Activated T-helper 2 cell treated with anti-CD3 and anti-CD28 coated beads, Interferon-gamma antibody, Interleukin-2, Interleukin-4, amounts not matched to agents 10 μg/mL and 5 μg/mL and 100 μg/mL, durations not matched to agents 14 hours and 24 hours and 36 hours (primary cell): ENCODE measurements around the gene AKAP13. TPM values are rescaled to one million over a fixed set of nuclear protein-coding genes. Genes with fewer than 3 reads are reported as not detected.
"Not testable (repeated sequence)": the region's sequence is repeated elsewhere in the genome, so short reads cannot be mapped to it uniquely, and the experiment has no call there.

Experiments
- DNase-seq: peaks from one replicate; pipeline ENCODE4 v3.0.0; 2021; ENCODE audit warnings: low spot score
- H3K27ac Mint-ChIP-seq: one replicate; pipeline ENCODE4 v1.8.0; 2021; ENCODE audit warnings: mixed read lengths
- H3K27me3 Mint-ChIP-seq: one replicate; pipeline ENCODE4 v1.8.0; 2021; ENCODE audit warnings: low read depth, mixed read lengths
- H3K36me3 Mint-ChIP-seq: one replicate; pipeline ENCODE4 v1.8.0; 2021; ENCODE audit warnings: low read depth, mixed read lengths
- H3K4me1 Mint-ChIP-seq: one replicate; pipeline ENCODE4 v1.8.0; 2021; ENCODE audit warnings: low read depth, mixed read lengths
- H3K4me3 Mint-ChIP-seq: one replicate; pipeline ENCODE4 v1.8.0; 2021; ENCODE audit warnings: low read depth, mild to moderate bottlenecking, moderate library complexity, mixed read lengths
- H3K9me3 Mint-ChIP-seq: one replicate; pipeline ENCODE4 v1.8.0; 2021; ENCODE audit warnings: mixed read lengths
- intact Hi-C: fragments of 100-400 bp; cut with micrococcal nuclease; formaldehyde crosslinking; loops from one replicate; pipeline ENCODE4 v1.15.1; 2023
- total RNA-seq: library from RNA; stranded (reverse); gene quantifications from 2 replicates; pipeline ENCODE4 v1.2.3, GENCODE V29; 2022

Gene AKAP13
- total RNA-seq, 1 donor from 2014 or later: 92.1 TPM

DNA sequence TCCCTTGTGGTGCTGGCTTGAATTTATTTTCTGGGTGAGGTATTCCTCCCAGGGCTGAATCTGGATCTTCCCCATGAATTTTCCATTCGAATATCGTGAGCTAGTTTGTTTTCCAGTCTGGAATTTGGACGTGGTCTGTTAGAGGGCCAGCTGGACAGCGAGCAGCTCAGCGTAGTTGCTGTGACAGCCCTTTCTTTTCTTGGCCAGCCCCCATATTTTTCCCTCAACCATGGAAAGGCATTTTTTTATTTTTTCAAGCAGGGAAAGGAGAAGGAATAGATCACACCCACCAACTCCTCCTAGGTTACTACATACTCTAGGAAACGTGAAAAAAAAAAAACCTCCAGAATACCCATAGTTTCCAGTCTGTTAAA, 262.3 kb downstream of the AKAP13 start:
- DNase-seq: no peak
- intact Hi-C loops: loop anchor here (10.0 kb wide), 1 partner anchor 308 kb away; no protein-coding TSS in a partner anchor
- no peak overlapping the region for H3K4me3 Mint-ChIP-seq
- H3K9me3 Mint-ChIP-seq: peaks cover 4% of the 10 kb centered on the region
- H3K27me3 Mint-ChIP-seq: no peaks in the 10 kb centered on the region
- H3K36me3 Mint-ChIP-seq: peaks cover 63% of the 10 kb centered on the region
- peaks cover 38% of the 10 kb centered on the region for H3K4me1 Mint-ChIP-seq
- no peak overlapping the region for H3K27ac Mint-ChIP-seq

DNA sequence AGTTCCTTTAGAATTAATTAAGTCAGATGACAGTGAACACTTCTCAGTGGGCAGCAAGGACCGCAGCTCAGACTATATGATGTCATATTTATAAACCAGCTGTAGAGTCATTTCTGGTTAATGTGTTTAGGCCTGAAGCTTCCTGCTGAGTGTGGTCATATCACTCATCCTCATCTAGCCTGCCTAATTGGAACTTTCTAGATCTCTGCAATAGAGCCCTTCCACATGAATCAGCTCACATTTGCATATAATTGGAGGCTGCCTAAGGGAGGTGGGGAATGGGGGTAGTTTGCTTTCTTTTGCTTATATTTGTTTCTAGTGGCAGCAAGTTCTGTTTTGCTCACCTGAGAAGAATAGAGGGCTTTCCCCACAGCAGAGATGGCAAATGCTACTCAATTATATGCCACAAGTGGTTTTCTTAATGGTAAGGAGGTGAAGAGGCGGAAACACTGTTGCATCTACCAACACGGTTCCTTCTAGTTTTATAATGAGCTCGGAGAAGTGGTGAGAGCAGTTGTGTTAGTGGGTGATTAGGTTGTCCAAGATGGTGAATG, 266.2 kb downstream of the AKAP13 start:
- Mint-ChIP-seq H3K4me3 (peak overlapping the region; percentile 9), H3K27me3 (no peaks in the 10 kb centered on the region), H3K9me3 (peaks cover 4% of the 10 kb centered on the region), H3K4me1 (peaks cover 42% of the 10 kb centered on the region), H3K36me3 (peaks cover 56% of the 10 kb centered on the region), H3K27ac (peak overlapping the region; percentile 89)
- peak; percentile 20 for DNase-seq
- intact Hi-C loops: loop anchor here (1.0 to 10.0 kb wide), 8 partner anchors 20 to 312 kb away; no protein-coding TSS in a partner anchor

DNA sequence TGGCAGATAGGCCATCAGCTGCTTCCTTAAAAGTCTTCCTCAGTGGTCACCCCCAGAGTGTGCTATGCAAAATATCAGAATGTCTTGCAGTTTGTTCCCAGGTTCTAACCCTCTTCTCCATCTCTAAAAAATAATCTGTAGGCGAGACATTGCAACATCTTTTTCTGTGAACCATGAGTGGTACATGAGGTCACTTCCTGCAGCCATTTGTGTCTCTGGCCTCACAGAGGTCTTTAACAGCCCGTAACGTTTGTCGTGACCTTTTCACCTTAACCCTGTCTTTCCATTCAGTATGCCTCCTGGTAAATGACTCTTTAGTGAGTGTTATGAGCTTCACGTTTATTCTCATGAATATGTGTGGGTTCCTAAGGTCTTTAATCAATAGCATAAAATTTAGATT, 269.0 kb downstream of the AKAP13 start:
- Mint-ChIP-seq H3K4me3 (peak overlapping the region; percentile 6), H3K27ac (peak overlapping the region; percentile 97), H3K27me3 (no peaks in the 10 kb centered on the region), H3K36me3 (peaks cover 58% of the 10 kb centered on the region), H3K4me1 (peaks cover 46% of the 10 kb centered on the region), H3K9me3 (peaks cover 4% of the 10 kb centered on the region)
- no peak for DNase-seq
- intact Hi-C loops: loop anchor here (10.0 kb wide), 1 partner anchor 315 kb away; no protein-coding TSS in a partner anchor

DNA sequence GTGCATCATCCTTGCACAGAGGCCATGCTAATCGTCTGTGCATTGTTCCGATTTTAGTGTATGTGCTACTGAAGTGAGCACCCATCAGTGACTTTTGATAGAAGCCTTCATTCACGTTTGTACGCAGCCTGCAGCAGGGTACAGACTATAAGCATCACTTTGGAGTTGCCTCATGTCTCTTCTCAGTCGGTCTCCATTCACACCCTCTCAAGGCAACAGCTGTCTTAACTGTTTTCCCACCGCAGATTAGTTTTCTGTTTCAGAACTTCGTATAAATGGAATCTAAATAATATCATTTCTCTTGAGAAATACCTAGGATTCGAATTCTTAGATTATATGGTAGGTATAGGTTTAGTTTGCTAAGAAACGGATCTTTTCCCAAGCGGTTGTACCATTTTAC, 271.1 kb downstream of the AKAP13 start:
- DNase-seq: no peak
- peaks cover 56% of the 10 kb centered on the region for H3K36me3 Mint-ChIP-seq
- H3K9me3 Mint-ChIP-seq: peaks cover 4% of the 10 kb centered on the region
- intact Hi-C loops: no loop called here
- peaks cover 34% of the 10 kb centered on the region for H3K4me1 Mint-ChIP-seq
- H3K4me3 Mint-ChIP-seq: no peak overlapping the region
- H3K27ac Mint-ChIP-seq: no peak overlapping the region
- H3K27me3 Mint-ChIP-seq: no peaks in the 10 kb centered on the region

DNA sequence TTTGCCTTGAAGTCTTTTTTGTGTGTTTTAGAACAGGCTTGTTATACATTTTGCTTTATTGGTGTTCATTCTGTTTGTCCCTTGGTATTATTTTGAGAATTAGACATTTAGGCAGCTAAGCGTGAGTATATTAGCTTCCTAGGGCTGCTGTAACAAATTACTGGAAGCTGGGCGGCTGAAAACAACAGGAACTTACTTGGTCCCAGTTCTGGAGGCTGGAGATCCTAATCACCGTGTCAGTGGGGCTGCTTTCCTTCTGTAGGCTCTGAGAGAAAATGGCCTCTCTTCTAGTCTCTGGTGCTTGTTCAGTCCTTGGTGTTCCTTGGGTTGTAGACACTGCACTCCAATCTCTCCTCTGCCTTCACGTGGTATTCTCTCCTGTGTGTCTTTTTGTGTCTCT, 272.1 kb downstream of the AKAP13 start:
- Mint-ChIP-seq H3K27ac (peak overlapping the region; percentile 8), H3K9me3 (no peaks in the 10 kb centered on the region), H3K4me1 (peaks cover 28% of the 10 kb centered on the region), H3K4me3 (no peak overlapping the region), H3K27me3 (no peaks in the 10 kb centered on the region), H3K36me3 (peaks cover 53% of the 10 kb centered on the region)
- no peak for DNase-seq
- intact Hi-C loops: no loop called here

DNA sequence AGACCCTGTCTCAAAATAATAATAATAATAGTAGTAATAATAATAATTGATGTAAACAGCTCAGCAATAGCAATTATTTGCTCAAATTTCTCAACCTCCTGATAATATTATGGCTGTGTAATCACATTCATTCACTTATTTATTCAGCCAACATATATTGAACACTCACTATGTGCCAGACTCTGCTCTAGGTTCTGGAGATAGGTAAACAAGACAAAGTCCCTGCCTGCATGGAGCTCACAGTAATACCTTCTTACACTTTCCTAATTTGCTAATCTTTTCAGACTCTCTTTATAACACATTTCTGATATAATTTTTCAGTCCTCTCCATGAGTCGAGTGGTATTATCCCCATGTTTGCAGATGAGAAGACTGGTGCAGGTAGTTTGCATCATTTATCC, 276.7 kb downstream of the AKAP13 start:
- Mint-ChIP-seq H3K9me3 (no peaks in the 10 kb centered on the region), H3K27me3 (no peaks in the 10 kb centered on the region), H3K4me1 (peaks cover 5% of the 10 kb centered on the region), H3K4me3 (no peak overlapping the region), H3K36me3 (peaks cover 62% of the 10 kb centered on the region), H3K27ac (no peak overlapping the region)
- intact Hi-C loops: no loop called here
- DNase-seq: no peak

DNA sequence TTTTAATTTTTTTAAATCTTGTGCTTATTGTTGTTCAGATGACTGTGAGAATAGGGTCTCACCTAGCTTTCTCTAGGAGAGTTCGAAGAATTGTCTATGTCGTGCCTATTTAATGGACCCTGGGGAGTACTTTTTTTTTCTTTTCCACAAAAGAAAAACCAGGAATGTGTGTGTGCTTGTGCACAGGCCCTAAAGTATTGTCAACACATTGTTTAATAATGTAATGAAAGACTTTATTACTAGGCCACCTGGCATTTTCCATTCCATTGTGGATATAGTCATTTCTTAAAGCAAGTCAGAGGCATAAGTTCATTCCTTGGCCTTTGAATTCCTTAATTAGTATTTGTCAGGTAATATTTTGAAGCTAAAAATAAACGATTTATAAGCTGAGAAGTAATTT, 278.4 kb downstream of the AKAP13 start:
- H3K27me3 Mint-ChIP-seq: no peaks in the 10 kb centered on the region
- no peak overlapping the region for H3K4me3 Mint-ChIP-seq
- H3K9me3 Mint-ChIP-seq: no peaks in the 10 kb centered on the region
- DNase-seq: no peak
- no peak overlapping the region for H3K27ac Mint-ChIP-seq
- intact Hi-C loops: no loop called here
- H3K36me3 Mint-ChIP-seq: peaks cover 66% of the 10 kb centered on the region
- H3K4me1 Mint-ChIP-seq: peaks cover 6% of the 10 kb centered on the region

DNA sequence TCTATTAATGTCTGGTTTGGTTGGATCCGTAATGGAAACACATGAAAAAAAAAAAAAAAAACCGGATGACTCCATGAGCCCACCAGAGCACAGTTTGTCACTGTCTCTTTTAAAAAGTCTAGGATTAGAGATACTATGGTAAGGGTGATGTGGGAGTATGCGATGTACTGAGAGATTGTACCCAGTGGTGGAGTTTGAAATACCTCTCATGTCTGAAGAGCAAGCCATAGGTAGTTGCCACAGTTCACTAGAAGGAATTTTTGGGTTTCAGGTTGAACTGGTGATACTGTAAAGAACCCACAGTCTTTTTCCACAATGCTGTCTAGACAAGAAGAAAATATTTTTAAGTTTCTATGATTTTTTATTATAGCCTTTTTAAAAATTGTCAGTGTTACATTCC, 281.5 kb downstream of the AKAP13 start:
- H3K4me3 Mint-ChIP-seq: no peak overlapping the region
- intact Hi-C loops: no loop called here

DNA sequence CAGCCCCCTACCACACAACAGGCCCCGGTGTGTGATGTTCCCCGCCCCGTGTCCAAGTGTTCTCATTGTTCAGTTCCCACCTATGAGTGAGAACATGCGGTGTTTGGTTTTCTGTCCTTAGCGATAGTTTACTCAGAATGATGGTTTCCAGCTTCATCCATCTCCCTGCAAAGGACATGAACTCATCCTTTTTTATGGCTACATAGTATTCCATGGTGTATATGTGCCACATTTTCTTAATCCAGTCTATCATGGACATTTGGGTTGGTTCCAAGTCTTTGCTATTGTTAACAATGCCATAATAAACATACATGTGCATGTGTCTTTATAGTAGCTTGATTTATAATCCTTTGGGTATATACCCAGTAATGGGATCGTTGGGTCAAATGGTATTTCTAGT, 285.3 kb downstream of the AKAP13 start:
- not testable (repeated sequence) for H3K27ac Mint-ChIP-seq, H3K9me3 Mint-ChIP-seq, H3K4me3 Mint-ChIP-seq, H3K27me3 Mint-ChIP-seq, DNase-seq
- peaks cover 22% of the 10 kb centered on the region for H3K4me1 Mint-ChIP-seq
- intact Hi-C loops: loop anchor here (5.0 kb wide), 1 partner anchor 163 kb away; no protein-coding TSS in a partner anchor
- peaks cover 80% of the 10 kb centered on the region for H3K36me3 Mint-ChIP-seq

More for the DNA sequence above, 281.5 kb downstream of the AKAP13 start:
- Mint-ChIP-seq H3K9me3 (no peaks in the 10 kb centered on the region), H3K36me3 (peaks cover 76% of the 10 kb centered on the region), H3K4me1 (peaks cover 8% of the 10 kb centered on the region), H3K27me3 (no peaks in the 10 kb centered on the region), H3K27ac (no peak overlapping the region)
- DNase-seq: no peak

DNA sequence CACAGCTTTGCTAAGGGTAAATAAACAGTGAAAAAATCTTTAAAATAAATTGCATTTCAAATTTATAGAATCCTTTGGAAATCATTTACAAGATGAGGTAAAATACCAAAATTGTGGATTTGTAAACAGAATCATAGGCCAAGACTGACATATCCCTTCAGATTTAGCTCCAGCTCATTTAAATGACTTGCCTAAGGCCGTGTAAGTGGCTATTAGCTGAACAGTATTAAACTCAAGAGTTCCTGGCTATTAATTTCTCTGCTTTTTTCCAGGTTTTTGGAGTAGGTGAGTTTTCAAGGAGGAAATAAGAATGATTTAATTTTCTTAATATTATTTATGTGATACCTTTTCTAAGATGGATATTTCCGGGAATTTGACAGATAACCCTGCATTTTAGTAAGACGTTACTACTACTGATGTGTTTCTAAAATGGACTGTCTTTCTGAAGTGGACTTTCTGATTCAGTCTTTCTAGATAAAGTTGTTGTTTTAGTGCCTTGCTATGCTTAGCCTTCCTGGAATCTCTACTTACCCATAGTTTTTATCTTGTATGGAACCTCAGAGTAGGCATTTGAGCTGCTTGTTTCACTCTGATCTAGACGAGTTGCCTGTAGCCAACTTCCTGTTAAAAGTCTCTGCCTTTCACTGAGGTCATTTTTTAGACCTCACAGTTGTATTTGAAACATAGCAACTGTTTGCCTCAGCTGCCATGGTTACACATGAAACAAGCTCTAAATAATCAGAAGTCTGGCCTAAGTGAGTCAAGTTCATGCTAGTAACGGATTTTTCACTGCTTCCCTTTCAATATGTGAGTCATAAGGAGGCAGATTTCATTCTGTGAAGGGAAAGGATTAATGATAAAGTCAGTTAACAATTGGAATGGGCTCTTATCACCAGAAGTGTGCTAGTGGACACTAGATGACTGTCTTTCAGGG, 287.4 kb downstream of the AKAP13 start:
- DNase-seq: peak; percentile 57
- H3K4me1 Mint-ChIP-seq: peaks cover 19% of the 10 kb centered on the region
- no peak overlapping the region for H3K4me3 Mint-ChIP-seq
- peaks cover 81% of the 10 kb centered on the region for H3K36me3 Mint-ChIP-seq
- H3K27me3 Mint-ChIP-seq: no peaks in the 10 kb centered on the region
- intact Hi-C loops: loop anchor here (1.0 to 5.0 kb wide), 7 partner anchors 21 to 165 kb away; no protein-coding TSS in a partner anchor
- H3K27ac Mint-ChIP-seq: peak overlapping the region; percentile 91
- H3K9me3 Mint-ChIP-seq: no peaks in the 10 kb centered on the region

DNA sequence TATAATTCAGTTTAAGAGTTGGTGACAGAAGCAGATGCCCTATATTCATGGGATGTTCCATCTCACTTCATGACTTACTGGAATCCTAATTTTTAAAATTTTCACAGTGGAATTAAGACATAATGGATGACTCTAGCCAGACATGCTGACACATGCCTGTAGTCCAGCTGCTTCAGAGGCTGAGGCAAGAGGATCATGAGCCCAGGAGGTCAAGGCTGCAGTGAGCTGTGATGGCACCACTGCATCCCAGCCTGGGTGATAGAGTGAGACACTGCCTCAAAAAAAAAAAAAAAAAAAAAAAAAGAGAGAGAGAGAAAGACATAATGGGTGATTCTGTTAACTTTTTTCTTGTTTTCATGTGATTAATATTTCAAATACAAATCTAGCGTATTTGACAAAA, 290.8 kb downstream of the AKAP13 start:
- no peak for DNase-seq
- intact Hi-C loops: no loop called here
- Mint-ChIP-seq H3K27ac (no peak overlapping the region), H3K4me1 (peaks cover 36% of the 10 kb centered on the region), H3K4me3 (no peak overlapping the region), H3K36me3 (peaks cover 74% of the 10 kb centered on the region), H3K9me3 (no peaks in the 10 kb centered on the region), H3K27me3 (no peaks in the 10 kb centered on the region)

DNA sequence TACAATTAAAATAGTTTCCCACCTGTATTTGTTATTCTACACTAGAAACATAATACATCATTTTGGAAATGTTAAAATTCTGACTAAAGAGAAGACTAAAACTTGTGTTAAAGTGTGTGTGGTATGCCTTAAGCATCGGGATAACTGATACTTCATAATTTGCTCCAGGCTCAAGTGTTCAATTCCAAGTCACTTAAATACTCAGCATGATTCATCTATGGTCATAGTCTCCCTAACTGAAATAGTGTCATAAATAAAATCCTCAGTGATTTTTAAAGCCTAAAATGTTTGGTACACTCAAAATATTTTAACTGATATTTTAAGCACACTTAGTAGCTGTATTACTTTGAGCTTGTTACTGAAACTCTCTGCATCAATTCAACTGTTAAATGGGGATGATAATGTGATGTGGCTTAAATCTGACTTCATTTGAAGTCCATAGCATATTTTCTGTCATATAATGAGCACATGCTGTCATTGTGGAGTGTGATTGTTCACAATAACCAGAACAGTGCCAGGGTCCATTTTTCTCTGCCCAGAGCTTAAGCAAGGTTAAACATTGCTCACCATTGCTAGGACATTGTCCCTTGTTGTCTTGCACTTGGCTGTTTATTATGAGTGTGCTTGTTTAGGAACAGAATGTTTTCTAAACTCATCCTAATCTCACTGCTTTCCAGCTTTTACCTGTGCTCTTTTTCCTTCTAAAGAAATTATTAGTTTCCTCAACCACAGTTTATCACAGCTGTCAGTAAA, 292.1 kb downstream of the AKAP13 start:
- Mint-ChIP-seq H3K4me1 (peaks cover 29% of the 10 kb centered on the region), H3K9me3 (no peaks in the 10 kb centered on the region), H3K27me3 (no peaks in the 10 kb centered on the region), H3K27ac (no peak overlapping the region), H3K36me3 (peaks cover 75% of the 10 kb centered on the region), H3K4me3 (no peak overlapping the region)
- intact Hi-C loops: no loop called here
- no peak for DNase-seq
